K562 (cell line): Measurements from ENCODE around the gene GPR32. TPM values are rescaled to one million over a fixed set of nuclear protein-coding genes. Genes with fewer than 3 reads are reported as not detected.
A peak's percentile ranks its signal among the peaks of the same experiment; 100 is the strongest.

ENCODE experiments used
- KDM1A ChIP-seq, 2 experiments: fragments of 450-650 bp; IDR thresholded peaks; 2 replicates each; pipeline ENCODE4 v1.6.1; 2016; ENCODE audit warnings: mild to moderate bottlenecking in 2 of 2
- KDM2B ChIP-seq: fragments of 250-450 bp; sonication (Bioruptor Pico); IDR thresholded peaks from 2 replicates; pipeline ENCODE4 v1.8.0; 2021; ENCODE audit warnings: mild to moderate bottlenecking, moderate library complexity
- NFIX ChIP-seq: fragments of 250-450 bp; sonication (Bioruptor Pico); IDR thresholded peaks from 2 replicates; pipeline ENCODE4 v1.4.0; 2020; ENCODE audit warnings: low read depth, mild to moderate bottlenecking, moderate library complexity
- NFYB ChIP-seq: IDR thresholded peaks from 2 replicates; pipeline ENCODE4 v1.6.1; 2011; ENCODE audit warnings: mild to moderate bottlenecking, moderate library complexity; ENCODE audit not compliant: insufficient read length; ENCODE audit errors: extremely low read depth
- NRF1 ChIP-seq, 2 experiments: fragments of 450-650 bp; IDR thresholded peaks in 1 of 2; conservative IDR thresholded peaks in 1 of 2; 2 replicates each; pipeline ENCODE4 v1.6.1; 2014; ENCODE audit warnings: mild to moderate bottlenecking in 2 of 2
- POLR2G ChIP-seq: fragments of 200-400 bp; formaldehyde crosslinking; IDR thresholded peaks from 2 replicates; pipeline ENCODE4 v1.6.1; 2017; ENCODE audit warnings: low read depth, mild to moderate bottlenecking, antibody characterized with exemption, low read length, moderate library complexity
- TCFL5 ChIP-seq: fragments of 250-450 bp; sonication (Bioruptor Pico); conservative IDR thresholded peaks from 2 replicates; pipeline ENCODE4 v1.6.1; 2021; ENCODE audit warnings: mild to moderate bottlenecking, moderate library complexity, matching md5 sums
- ZC3H4 ChIP-seq: sonication (generic); formaldehyde crosslinking; IDR thresholded peaks from 2 replicates; pipeline ENCODE4 v1.9.0; 2021; ENCODE audit warnings: missing genetic modification reagents, borderline replicate concordance
- ZNF431 ChIP-seq: sonication (generic); formaldehyde crosslinking; IDR thresholded peaks from 2 replicates; pipeline ENCODE4 v1.8.0; 2022; ENCODE audit warnings: mild to moderate bottlenecking, missing genetic modification reagents
- ZNF445 ChIP-seq: fragments of 250-450 bp; sonication (Bioruptor Pico); IDR thresholded peaks from 2 replicates; pipeline ENCODE4 v1.4.0; 2020; ENCODE audit warnings: low read depth, mild to moderate bottlenecking, moderate library complexity
- polyA plus RNA-seq, 8 experiments: library from polyadenylated mRNA; depleted of rRNA in 4 of 8; stranded (reverse) in 5 of 8; unstranded in 3 of 8; fragments of >200 nt; fragmentation: Nextera tagmentation in 2 of 8; fragmentation: Illumina TruSeq in 1 of 8; extraction: Ambion mirVana in 2 of 8; extraction: Trizol in 1 of 8; gene quantifications; 2 replicates each; pipeline versions ENCODE4 v1.2.1 to v1.2.3, GENCODE V29; 2011 to 2014; ENCODE audit warnings: inconsistent platforms in 1 of 8, missing spikeins in 1 of 8
- total RNA-seq, 7 experiments: library from RNA; depleted of rRNA in 6 of 7; stranded (reverse); fragments of >200 nt in 6 of 7; fragmentation: Illumina TruSeq in 2 of 7; extraction: Trizol in 2 of 7; gene quantifications; 2 replicates each; pipeline versions ENCODE4 v1.2.1 to v1.2.3, GENCODE V29; 2011 to 2021; ENCODE audit warnings: low replicate concordance in 1 of 7
- TF ChIP-seq, protein P1 (sequence below), 3 experiments: fragments of 200-800 bp in 1 of 3; sonication (Bioruptor generic) in 1 of 3; sonication (generic) in 1 of 3; formaldehyde crosslinking in 1 of 3; IDR thresholded peaks; 2 replicates each; pipeline versions ENCODE4 v1.6.1 to v1.8.0; 2016 to 2022; ENCODE audit warnings: mild to moderate bottlenecking in 2 of 3, missing compliant biosample characterization in 2 of 3, missing genetic modification characterization in 2 of 3, missing genetic modification reagents in 1 of 3
- TF ChIP-seq, protein P2 (sequence below): IDR thresholded peaks from 2 replicates; pipeline ENCODE4 v1.6.1; 2012; ENCODE audit warnings: low read depth, low read length, improper control_type of control experiment, borderline replicate concordance
- TF ChIP-seq, protein P3 (sequence below): sonication (generic); IDR thresholded peaks from 2 replicates; pipeline ENCODE4 v1.6.1; 2016
- TF ChIP-seq, protein P4 (sequence below): fragments of 250-450 bp; sonication (Bioruptor Pico); IDR thresholded peaks from 2 replicates; pipeline ENCODE4 v1.8.0; 2021; ENCODE audit warnings: mild to moderate bottlenecking, moderate library complexity
- TF ChIP-seq, protein P5 (sequence below): fragments of 250-450 bp; sonication (Bioruptor Pico); IDR thresholded peaks from 2 replicates; pipeline ENCODE4 v1.5.0; 2020; ENCODE audit warnings: mild to moderate bottlenecking, borderline replicate concordance
- TF ChIP-seq, protein P6 (sequence below), 2 experiments: fragments of 450-650 bp in 1 of 2; sonication (generic) in 1 of 2; formaldehyde crosslinking; conservative IDR thresholded peaks; 2 replicates each; pipeline versions ENCODE4 v1.4.0 to v1.8.1; 2020 to 2022; ENCODE audit warnings: mild to moderate bottlenecking in 1 of 2, missing genetic modification reagents in 1 of 2

GPR32 gene
- total and polyA plus RNA-seq, 9 of the 15 experiments (the other 6 are each of a cell fraction or from before 2014, with no cell fraction given): not detected

DNA sequence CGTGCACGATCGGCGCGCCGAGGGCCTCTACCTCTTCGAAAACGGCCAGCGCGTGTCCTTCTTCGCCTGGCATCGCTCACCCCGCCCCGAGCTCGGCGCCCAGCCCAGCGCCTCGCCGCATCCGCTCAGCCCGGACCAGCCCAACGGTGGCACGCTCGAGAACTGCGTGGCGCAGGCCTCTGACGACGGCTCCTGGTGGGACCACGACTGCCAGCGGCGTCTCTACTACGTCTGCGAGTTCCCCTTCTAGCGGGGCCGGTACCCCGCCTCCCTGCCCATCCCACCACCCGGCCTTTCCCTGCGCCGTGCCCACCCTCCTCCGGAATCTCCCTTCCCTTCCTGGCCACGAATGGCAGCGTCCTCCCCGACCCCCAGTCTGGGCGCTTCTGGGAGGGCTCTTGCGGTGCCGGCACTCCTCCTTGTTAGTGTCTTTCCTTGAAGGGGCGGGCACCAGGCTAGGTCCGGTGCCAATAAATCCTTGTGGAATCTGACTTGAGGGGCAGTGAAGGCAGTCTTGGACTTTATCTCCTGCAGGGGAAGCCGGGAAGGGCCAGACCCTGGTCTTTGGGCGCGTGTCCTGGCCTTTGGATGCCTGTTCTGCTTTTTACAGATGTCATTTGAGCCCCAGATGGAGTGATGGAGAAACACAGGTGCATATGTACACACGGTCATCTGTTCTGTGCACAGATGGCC, 44.9 kb upstream of the GPR32 start (continued):
- TF ChIP-seq, protein P1, sequence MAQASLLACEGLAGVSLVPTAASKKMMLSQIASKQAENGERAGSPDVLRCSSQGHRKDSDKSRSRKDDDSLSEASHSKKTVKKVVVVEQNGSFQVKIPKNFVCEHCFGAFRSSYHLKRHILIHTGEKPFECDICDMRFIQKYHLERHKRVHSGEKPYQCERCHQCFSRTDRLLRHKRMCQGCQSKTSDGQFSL (CRISPR knock-in tag; IDR thresholded peaks at IDR 0.05): no peak
- TF ChIP-seq, protein P1 (tag; IDR thresholded peaks at IDR 0.05): no peak
- TF ChIP-seq, protein P2, sequence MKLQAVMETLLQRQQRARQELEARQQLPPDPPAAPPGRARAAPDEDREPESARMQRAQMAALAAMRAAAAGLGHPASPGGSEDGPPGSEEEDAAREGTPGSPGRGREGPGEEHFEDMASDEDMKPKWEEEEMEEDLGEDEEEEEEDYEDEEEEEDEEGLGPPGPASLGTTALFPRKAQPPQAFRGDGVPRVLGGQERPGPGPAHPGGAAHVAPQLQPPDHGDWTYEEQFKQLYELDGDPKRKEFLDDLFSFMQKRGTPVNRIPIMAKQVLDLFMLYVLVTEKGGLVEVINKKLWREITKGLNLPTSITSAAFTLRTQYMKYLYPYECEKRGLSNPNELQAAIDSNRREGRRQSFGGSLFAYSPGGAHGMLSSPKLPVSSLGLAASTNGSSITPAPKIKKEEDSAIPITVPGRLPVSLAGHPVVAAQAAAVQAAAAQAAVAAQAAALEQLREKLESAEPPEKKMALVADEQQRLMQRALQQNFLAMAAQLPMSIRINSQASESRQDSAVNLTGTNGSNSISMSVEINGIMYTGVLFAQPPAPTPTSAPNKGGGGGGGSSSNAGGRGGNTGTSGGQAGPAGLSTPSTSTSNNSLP: no peak
- TF ChIP-seq POLR2G (peak; percentile 77), NFIX (CRISPR knock-in tag) (no peak), NFYB (no peak), NRF1 (conservative IDR thresholded peaks at IDR 0.05 in 1 of 2, IDR thresholded peaks at IDR 0.05 in 1 of 2) (no peak), ZNF445 (CRISPR knock-in tag) (no peak), KDM2B (0 out of 2 replicates have a peak, but pooled peaks have one; percentile 26), TCFL5 (CRISPR knock-in tag) (no peak), KDM1A (IDR thresholded peaks at IDR 0.05) (peak in 1 of 2 experiments; percentile 43; a peak in 2 of 4 replicates), ZC3H4 (CRISPR knock-in tag) (no peak), ZNF431 (0 out of 2 replicates have a peak, but pooled peaks have one; percentile 19)
- TF ChIP-seq, protein P3, sequence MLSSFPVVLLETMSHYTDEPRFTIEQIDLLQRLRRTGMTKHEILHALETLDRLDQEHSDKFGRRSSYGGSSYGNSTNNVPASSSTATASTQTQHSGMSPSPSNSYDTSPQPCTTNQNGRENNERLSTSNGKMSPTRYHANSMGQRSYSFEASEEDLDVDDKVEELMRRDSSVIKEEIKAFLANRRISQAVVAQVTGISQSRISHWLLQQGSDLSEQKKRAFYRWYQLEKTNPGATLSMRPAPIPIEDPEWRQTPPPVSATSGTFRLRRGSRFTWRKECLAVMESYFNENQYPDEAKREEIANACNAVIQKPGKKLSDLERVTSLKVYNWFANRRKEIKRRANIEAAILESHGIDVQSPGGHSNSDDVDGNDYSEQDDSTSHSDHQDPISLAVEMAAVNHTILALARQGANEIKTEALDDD: no peak
- TF ChIP-seq, protein P4, sequence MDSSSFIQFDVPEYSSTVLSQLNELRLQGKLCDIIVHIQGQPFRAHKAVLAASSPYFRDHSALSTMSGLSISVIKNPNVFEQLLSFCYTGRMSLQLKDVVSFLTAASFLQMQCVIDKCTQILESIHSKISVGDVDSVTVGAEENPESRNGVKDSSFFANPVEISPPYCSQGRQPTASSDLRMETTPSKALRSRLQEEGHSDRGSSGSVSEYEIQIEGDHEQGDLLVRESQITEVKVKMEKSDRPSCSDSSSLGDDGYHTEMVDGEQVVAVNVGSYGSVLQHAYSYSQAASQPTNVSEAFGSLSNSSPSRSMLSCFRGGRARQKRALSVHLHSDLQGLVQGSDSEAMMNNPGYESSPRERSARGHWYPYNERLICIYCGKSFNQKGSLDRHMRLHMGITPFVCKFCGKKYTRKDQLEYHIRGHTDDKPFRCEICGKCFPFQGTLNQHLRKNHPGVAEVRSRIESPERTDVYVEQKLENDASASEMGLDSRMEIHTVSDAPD (CRISPR knock-in tag): no peak
- TF ChIP-seq, protein P5, sequence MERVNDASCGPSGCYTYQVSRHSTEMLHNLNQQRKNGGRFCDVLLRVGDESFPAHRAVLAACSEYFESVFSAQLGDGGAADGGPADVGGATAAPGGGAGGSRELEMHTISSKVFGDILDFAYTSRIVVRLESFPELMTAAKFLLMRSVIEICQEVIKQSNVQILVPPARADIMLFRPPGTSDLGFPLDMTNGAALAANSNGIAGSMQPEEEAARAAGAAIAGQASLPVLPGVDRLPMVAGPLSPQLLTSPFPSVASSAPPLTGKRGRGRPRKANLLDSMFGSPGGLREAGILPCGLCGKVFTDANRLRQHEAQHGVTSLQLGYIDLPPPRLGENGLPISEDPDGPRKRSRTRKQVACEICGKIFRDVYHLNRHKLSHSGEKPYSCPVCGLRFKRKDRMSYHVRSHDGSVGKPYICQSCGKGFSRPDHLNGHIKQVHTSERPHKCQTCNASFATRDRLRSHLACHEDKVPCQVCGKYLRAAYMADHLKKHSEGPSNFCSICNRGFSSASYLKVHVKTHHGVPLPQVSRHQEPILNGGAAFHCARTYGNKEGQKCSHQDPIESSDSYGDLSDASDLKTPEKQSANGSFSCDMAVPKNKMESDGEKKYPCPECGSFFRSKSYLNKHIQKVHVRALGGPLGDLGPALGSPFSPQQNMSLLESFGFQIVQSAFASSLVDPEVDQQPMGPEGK (CRISPR knock-in tag): no peak
- TF ChIP-seq, protein P6, sequence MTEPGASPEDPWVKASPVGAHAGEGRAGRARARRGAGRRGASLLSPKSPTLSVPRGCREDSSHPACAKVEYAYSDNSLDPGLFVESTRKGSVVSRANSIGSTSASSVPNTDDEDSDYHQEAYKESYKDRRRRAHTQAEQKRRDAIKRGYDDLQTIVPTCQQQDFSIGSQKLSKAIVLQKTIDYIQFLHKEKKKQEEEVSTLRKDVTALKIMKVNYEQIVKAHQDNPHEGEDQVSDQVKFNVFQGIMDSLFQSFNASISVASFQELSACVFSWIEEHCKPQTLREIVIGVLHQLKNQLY (CRISPR knock-in tag; conservative IDR thresholded peaks at IDR 0.05): no peak
